ENCODE measurements around the gene ERBB2. TPM values are rescaled to one million over a fixed set of nuclear protein-coding genes. Genes with fewer than 3 reads are reported as not detected.
A peak's percentile ranks its signal among the peaks of the same experiment; 100 is the strongest.

ERBB2 gene
- total and polyA plus RNA-seq, 9 of the 15 experiments (the other 6 are each of a cell fraction or from before 2014, with no cell fraction given), result 0.74 to 5.6 (median 3.3) TPM

DNA sequence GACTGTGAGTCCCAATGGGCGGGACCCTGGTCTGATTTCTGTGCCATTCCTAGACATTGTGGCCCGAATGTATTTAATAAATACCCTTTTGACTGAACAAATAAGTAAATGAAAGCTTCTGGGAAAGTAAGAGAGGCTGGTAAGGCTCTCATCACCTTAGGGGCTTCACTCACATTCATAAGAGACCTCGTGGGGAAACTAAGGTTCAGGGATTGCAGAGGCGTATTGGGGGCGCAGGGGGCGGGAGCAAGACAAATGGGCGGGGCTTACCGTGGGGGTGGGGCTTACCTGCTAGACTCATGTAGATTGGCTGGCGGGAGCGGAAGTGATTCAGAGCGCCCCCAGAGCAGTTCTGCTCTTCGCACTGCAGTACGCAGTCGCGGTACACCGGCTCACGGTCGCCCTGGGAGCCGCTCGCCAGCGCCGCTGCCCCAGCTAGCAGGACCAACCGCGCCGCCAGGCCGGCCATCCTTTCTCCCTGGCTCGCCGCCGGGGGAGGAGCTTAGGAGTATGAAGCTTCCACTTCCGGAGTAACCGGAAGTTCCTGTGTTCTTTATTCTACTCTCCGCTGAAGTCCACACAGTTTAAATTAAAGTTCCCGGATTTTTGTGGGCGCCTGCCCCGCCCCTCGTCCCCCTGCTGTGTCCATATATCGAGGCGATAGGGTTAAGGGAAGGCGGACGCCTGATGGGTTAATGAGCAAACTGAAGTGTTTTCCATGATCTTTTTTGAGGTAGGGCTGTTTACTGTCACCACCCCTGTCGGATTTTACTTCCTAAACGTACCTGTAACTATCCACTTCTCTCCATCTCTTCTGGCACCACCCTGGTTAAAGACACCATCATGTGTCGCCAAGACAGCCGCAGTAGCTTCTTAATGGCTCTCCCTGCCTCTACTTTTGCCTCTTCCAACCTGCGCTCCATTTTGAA is 12.1 kb upstream of the ERBB2 start, which contains the start of gene PGAP3 (continued):
- no peak for TF ChIP-seq CSDE1 (IDR thresholded peaks at IDR 0.05)
- TF ChIP-seq E2F6 (IDR thresholded peaks at IDR 0.05; ENCODE audit: borderline replicate concordance in 1 of 2, extremely low read depth in 1 of 2, insufficient read depth in 1 of 2, insufficient read length in 1 of 2, low read depth in 1 of 2, low read length in 1 of 2, poor library complexity in 1 of 2, severe bottlenecking in 1 of 2), result peak in 1 of 2 experiments; percentile 30
- TF ChIP-seq ZNF764 (CRISPR knock-in tag; IDR thresholded peaks at IDR 0.05; ENCODE audit: low read depth), result no peak
- TF ChIP-seq ARNT (IDR thresholded peaks at IDR 0.05), result no peak
- no peak for TF ChIP-seq FOXP1 (CRISPR knock-in tag; IDR thresholded peaks at IDR 0.05)
- TF ChIP-seq SIN3A (IDR thresholded peaks at IDR 0.05; ENCODE audit: borderline replicate concordance in 2 of 2, control insufficient read depth in 1 of 2, low read depth in 2 of 2, low read length in 2 of 2), result peak in 1 of 2 experiments; percentile 23; a peak in 1 of 4 replicates
- TF ChIP-seq MYNN (IDR thresholded peaks at IDR 0.05), result no peak
- no peak for TF ChIP-seq MYNN (CRISPR knock-in tag; IDR thresholded peaks at IDR 0.05)
- no peak for TF ChIP-seq ZNF609 (CRISPR knock-in tag; IDR thresholded peaks at IDR 0.05; ENCODE audit: borderline replicate concordance)
- TF ChIP-seq TCFL5 (CRISPR knock-in tag; conservative IDR thresholded peaks at IDR 0.05), result no peak
- no peak for TF ChIP-seq ZNF184 (CRISPR knock-in tag; IDR thresholded peaks at IDR 0.05)
- TF ChIP-seq SRF (CRISPR knock-in tag; IDR thresholded peaks at IDR 0.05), result no peak; a peak in 1 of 4 replicates
- TF ChIP-seq NR2C2 (CRISPR knock-in tag; IDR thresholded peaks at IDR 0.05), result peak; percentile 94
- peak; percentile 99 for TF ChIP-seq NR2C2 (tag; IDR thresholded peaks at IDR 0.05)
- no peak for TF ChIP-seq ZNF165 (CRISPR knock-in tag; IDR thresholded peaks at IDR 0.05; ENCODE audit: borderline replicate concordance)
- TF ChIP-seq KLF13 (tag; IDR thresholded peaks at IDR 0.05; ENCODE audit: borderline replicate concordance, low read depth), result peak; percentile 83
- TF ChIP-seq TFAP4 (CRISPR knock-in tag; IDR thresholded peaks at IDR 0.05; ENCODE audit: borderline replicate concordance), result peak; percentile 40; the same call in 1 of the 2 replicates
